Lower leg skin (tissue), 3 donors: ENCODE measurements around the gene CCDC146.
"Not testable (repeated sequence)": the region's sequence is repeated elsewhere in the genome, so short reads cannot be mapped to it uniquely, and the experiment has no call there.

Experiments
- POLR2A ChIP-seq, 2 donors: fragments of 450-650 bp; IDR thresholded peaks; one replicate each; pipeline ENCODE4 v1.6.1; 2016 to 2017; ENCODE audit warnings: antibody characterized with exemption in 2 of 2, mild to moderate bottlenecking in 1 of 2, moderate library complexity in 1 of 2
- TF ChIP-seq, protein P1 (sequence below), 3 donors: fragments of 450-650 bp; IDR thresholded peaks; one replicate each; pipeline ENCODE4 v1.5.1; 2016; ENCODE audit warnings: antibody characterized with exemption in 3 of 3, mild to moderate bottlenecking in 3 of 3, moderate library complexity in 2 of 3

DNA sequence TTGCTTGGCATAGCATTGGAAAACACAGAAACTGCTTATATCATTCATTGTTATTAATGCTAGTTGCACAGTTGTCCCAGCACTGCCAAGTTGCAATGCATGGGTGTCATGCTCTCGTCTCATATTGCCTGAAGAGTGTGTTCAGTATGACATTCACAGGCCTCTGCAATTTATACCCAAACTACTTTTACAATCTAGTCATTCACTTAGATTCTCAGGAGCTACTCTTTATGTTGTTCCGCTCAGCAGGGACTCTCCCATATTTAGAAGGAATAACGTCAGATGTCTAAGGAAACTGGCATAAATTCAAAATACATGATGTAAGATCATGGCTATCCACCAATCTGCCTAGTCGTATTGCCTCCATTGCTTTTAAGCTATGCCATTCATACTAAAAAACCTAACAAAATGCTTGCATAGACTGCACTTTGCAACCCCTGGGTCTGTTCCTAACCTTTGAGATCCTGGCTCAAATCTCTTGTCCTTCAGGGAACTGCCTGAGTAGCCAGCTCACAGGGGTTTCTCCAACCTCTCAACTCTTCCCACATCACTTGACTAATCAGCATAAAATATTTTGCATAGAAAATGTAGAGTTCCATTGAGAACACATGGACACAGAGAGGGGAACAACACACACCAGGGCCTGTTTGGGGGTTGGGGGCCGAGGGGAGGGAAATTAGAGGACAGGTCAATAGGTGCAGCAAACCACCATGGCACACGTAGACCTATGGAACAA, 50.2 kb downstream of the CCDC146 start:
- TF ChIP-seq POLR2A (IDR thresholded peaks at IDR 0.05), result not testable (repeated sequence)
- TF ChIP-seq, protein P1, sequence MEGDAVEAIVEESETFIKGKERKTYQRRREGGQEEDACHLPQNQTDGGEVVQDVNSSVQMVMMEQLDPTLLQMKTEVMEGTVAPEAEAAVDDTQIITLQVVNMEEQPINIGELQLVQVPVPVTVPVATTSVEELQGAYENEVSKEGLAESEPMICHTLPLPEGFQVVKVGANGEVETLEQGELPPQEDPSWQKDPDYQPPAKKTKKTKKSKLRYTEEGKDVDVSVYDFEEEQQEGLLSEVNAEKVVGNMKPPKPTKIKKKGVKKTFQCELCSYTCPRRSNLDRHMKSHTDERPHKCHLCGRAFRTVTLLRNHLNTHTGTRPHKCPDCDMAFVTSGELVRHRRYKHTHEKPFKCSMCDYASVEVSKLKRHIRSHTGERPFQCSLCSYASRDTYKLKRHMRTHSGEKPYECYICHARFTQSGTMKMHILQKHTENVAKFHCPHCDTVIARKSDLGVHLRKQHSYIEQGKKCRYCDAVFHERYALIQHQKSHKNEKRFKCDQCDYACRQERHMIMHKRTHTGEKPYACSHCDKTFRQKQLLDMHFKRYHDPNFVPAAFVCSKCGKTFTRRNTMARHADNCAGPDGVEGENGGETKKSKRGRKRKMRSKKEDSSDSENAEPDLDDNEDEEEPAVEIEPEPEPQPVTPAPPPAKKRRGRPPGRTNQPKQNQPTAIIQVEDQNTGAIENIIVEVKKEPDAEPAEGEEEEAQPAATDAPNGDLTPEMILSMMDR (IDR thresholded peaks at IDR 0.05), result not testable (repeated sequence)
